ENCODE results near the gene PAF1. TPM values are rescaled to one million over a fixed set of nuclear protein-coding genes. Genes with fewer than 3 reads are reported as not detected.

The PAF1 gene
- polyA plus RNA-seq, 2 of the 4 experiments (the other 2 are of a cell fraction) = 103 to 110 TPM

DNA sequence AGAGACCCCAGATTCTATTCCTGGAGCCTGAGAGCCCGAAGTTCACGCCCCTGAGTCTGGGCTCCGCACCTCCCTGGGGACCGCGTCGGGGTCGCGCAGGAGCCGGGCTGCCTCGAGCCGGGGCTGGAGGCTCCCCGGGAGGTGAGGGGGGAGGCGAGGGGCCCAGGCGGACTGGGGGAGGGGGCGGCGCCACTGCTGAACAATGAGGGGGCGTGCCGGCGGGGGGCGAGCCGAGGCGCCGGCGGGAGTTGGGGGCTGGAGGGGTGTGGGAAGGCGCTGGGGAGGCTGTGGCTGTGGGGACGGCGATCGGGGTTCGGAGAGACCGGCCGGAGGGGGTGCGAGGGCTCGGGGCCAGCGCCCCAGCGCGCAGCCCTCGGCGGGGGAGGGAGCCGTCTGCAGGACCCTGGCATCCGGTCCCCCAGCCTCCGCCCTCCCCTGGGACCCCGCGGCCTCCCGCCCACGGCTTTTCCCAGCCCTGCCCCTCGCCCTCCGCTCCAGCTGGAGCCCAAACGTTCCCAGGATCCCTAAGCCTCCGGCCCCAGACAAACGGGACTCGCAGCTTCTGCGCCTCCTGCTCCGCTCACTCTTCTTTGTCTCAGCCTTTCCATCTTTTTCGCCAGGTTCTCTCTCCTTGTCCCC lies 22.5 kb upstream of the PAF1 start:
- H3K27ac ChIP-seq = peak overlapping the region; percentile 89 to 94
- WGBS (ENCODE audit: missing lambda C conversion rate) = 4% methylated on average over 29 of the region's 54 CpGs
- no peaks in the 10 kb centered on the region for H3K9me3 ChIP-seq
- H3K4me1 ChIP-seq = peaks cover 40% of the 10 kb centered on the region
- ATAC-seq (peak; percentile 1; a peak in 4 of 6 replicates), FAIRE-seq (no peak), DNase-seq (ENCODE audit: low read depth in 1 of 2, low spot score in 1 of 2) (peak; percentile 67 to 74)
- ChIA-PET CTCF (interaction anchor here (0.6 to 23.5 kb wide), 15 partner anchors 13 to 130 kb away, joined by 3 to 457 read pairs (median 6); partner anchors contain the start of genes EID2B, MED29, PAF1 and RPS16), POLR2A (interaction anchor here (0.9 to 4.7 kb wide), 10 partner anchors 9 to 119 kb away, joined by 3 to 102 read pairs (median 6); partner anchors contain the start of genes EID2B, MED29, PAF1 and RPS16)
- H3K4me2 ChIP-seq = peak overlapping the region; percentile 89
- peak overlapping the region; percentile 67 for H3K4me3 ChIP-seq
- TF ChIP-seq ZNF302 (CRISPR knock-in tag; IDR thresholded peaks at IDR 0.05) (no peak), TFCP2L1 (CRISPR knock-in tag; IDR thresholded peaks at IDR 0.05) (no peak), JUN (IDR thresholded peaks at IDR 0.05) (peak; percentile 22 to 50; a peak in 1 of 5 replicates), POLR2A (IDR thresholded peaks at IDR 0.05; ENCODE audit: low read length) (peak; percentile 37; the same call in 1 of the 2 replicates), NPAS2 (CRISPR knock-in tag; IDR thresholded peaks at IDR 0.05; ENCODE audit: borderline replicate concordance) (no peak), MYC (IDR thresholded peaks at IDR 0.05; ENCODE audit: borderline replicate concordance, low read length) (no peak)

DNA sequence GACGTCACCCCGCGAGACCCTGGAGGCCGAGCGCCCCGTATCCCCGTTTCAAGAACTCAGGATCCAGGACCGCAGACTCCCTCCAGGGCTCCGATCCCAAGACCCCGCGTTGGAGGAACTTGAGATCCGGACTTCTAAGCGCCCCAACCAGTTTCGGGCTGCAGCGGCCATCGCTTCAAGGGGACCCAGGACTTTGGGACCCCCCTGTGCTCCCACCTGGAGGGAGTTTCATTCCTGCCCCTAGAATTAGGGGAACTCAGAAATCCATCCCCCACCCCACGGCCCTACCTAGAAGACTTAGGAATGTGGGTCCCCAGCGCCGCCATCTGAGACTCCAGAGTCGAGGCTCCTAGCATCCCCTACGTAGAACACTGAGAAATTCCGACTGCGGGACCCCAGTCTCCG lies 22.0 kb upstream of the PAF1 start:
- DNase-seq (ENCODE audit: low read depth in 1 of 2, low spot score in 1 of 2) (no peak), ATAC-seq (no peak), FAIRE-seq (no peak)
- peak overlapping the region; percentile 67 for H3K4me3 ChIP-seq
- peak overlapping the region; percentile 89 to 94 for H3K27ac ChIP-seq
- ChIA-PET POLR2A (interaction anchor here (0.9 to 4.7 kb wide), 10 partner anchors 11 to 71 kb away, joined by 3 to 102 read pairs (median 20); partner anchors contain the start of genes MED29, PAF1, RPS16 and SAMD4B), CTCF (interaction anchor here (0.7 to 23.5 kb wide), 28 partner anchors 12 to 1010 kb away, joined by 3 to 484 read pairs (median 10); partner anchors contain the start of genes FAM98C, MED29, PAF1 and RPS16)
- TF ChIP-seq, protein P1, sequence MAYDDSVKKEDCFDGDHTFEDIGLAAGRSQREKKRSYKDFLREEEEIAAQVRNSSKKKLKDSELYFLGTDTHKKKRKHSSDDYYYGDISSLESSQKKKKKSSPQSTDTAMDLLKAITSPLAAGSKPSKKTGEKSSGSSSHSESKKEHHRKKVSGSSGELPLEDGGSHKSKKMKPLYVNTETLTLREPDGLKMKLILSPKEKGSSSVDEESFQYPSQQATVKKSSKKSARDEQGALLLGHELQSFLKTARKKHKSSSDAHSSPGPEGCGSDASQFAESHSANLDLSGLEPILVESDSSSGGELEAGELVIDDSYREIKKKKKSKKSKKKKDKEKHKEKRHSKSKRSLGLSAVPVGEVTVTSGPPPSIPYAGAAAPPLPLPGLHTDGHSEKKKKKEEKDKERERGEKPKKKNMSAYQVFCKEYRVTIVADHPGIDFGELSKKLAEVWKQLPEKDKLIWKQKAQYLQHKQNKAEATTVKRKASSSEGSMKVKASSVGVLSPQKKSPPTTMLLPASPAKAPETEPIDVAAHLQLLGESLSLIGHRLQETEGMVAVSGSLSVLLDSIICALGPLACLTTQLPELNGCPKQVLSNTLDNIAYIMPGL (CRISPR knock-in tag; IDR thresholded peaks at IDR 0.05; ENCODE audit: borderline replicate concordance) = 0 out of 2 replicates have a peak, but pooled peaks have one; percentile 4
- TF ChIP-seq CTCF (IDR thresholded peaks at IDR 0.05) (peak; percentile 44; the same call in 2 of the 3 replicates), KDM5A (IDR thresholded peaks at IDR 0.05) (0 out of 2 replicates have a peak, but pooled peaks have one; percentile 50), CHD2 (IDR thresholded peaks at IDR 0.05; ENCODE audit: low read length, partially characterized antibody) (peak; percentile 0), PHF8 (IDR thresholded peaks at IDR 0.05; ENCODE audit: borderline replicate concordance, low read depth) (0 out of 2 replicates have a peak, but pooled peaks have one; percentile 8), HEYL (CRISPR knock-in tag; IDR thresholded peaks at IDR 0.05) (no peak), TFCP2L1 (CRISPR knock-in tag; IDR thresholded peaks at IDR 0.05) (no peak)
- peaks cover 43% of the 10 kb centered on the region for H3K4me1 ChIP-seq
- H3K4me2 ChIP-seq = peak overlapping the region; percentile 89
- WGBS (ENCODE audit: missing lambda C conversion rate) = 2% methylated on average over 24 of the region's 24 CpGs
- no peaks in the 10 kb centered on the region for H3K9me3 ChIP-seq

DNA sequence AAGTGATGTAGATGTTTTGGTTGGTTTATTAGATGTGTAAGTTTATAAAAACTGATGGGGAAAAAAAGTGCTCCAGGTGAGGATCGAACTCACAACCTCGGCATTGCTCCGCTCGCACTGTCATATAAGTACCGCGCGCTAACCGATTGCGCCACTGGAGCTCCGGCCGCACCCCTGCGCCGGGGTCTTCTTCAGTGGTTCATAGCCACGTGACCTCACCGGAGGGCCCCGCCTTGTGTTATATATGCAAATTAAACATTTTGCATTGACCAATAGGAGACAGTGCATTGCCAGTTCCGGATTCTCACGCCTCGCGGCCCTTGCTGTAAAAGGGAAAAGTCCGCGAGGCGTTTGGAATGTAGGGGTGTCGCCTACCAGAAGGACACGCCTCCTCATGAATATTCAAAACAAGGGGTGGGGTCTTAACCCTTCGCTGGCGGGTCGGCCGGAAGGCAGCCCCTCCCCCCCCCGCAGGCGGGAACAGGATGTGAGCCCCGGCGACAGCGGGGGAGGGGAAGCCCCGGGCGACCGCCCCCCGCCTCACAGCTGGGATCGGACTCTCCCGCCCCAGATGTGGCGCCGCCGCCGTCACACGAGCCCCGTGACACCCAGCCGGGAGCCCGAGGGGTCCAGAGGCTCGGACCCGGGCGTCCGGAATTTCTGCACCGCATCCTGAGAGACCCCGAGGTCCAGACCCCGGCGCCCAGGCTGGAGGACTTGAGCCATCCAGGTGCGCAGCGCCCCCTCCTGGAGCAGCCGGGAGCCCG lies 21.4 kb upstream of the PAF1 start, which contains the start of gene PLEKHG2:
TSS of gene PLEKHG2 (plus strand) at position 570 of the 767 bp plus-strand sequence. CDS start 1,418 bp downstream, outside the sequence.
- Histone ChIP-seq H3K4me1 (peaks cover 43% of the 10 kb centered on the region), H3K27ac (peak within 1 kb of the TSS; percentile 94 to 99), H3K4me3 (peak within 1 kb of the TSS; percentile 76), H3K9me3 (no peaks in the 10 kb centered on the region), H3K4me2 (peak within 1 kb of the TSS; percentile 95)
- DNase-seq (ENCODE audit: low read depth in 1 of 2, low spot score in 1 of 2) (peak; percentile 100), FAIRE-seq (peak; percentile 100), ATAC-seq (peak; percentile 40 to 66)
- POLR2A ChIA-PET = interaction anchor here (0.6 to 2.3 kb wide), 12 partner anchors 10 to 66 kb away, joined by 3 to 45 read pairs (median 6); partner anchors contain the start of genes MED29, PAF1 and RPS16
- CTCF ChIA-PET = interaction anchor here (0.6 to 2.3 kb wide), 60 partner anchors 13 to 1010 kb away, joined by 3 to 484 read pairs (median 5); partner anchors contain the start of genes EID2B, FAM98C, GMFG and MED29
- WGBS (ENCODE audit: missing lambda C conversion rate) = 1% methylated on average over 58 of the region's 60 CpGs
- TF ChIP-seq KDM5A (IDR thresholded peaks at IDR 0.05) = no peak; the same call in 1 of the 2 replicates
- TF ChIP-seq JUN (IDR thresholded peaks at IDR 0.05) = peak; percentile 91 to 97
- TF ChIP-seq SMC3 (IDR thresholded peaks at IDR 0.05) = peak; percentile 83
- TF ChIP-seq, protein P1 (CRISPR knock-in tag; IDR thresholded peaks at IDR 0.05; ENCODE audit: borderline replicate concordance) = peak; percentile 99
- peak; percentile 55 to 82 for TF ChIP-seq RAD21 (conservative IDR thresholded peaks at IDR 0.05 in 1 of 2, IDR thresholded peaks at IDR 0.05 in 1 of 2)
- TF ChIP-seq CBX8 (IDR thresholded peaks at IDR 0.05) = no peak
- TF ChIP-seq NPAS2 (CRISPR knock-in tag; IDR thresholded peaks at IDR 0.05; ENCODE audit: borderline replicate concordance) = no peak
- peak; percentile 98 for TF ChIP-seq FOSB (CRISPR knock-in tag; IDR thresholded peaks at IDR 0.05)
- no peak for TF ChIP-seq HDAC2 (IDR thresholded peaks at IDR 0.05)
- TF ChIP-seq EHF (CRISPR knock-in tag; IDR thresholded peaks at IDR 0.05) = peak; percentile 86
- peak; percentile 91 for TF ChIP-seq ATOH8 (CRISPR knock-in tag; IDR thresholded peaks at IDR 0.05; ENCODE audit: low read depth)
- TF ChIP-seq RFX5 (IDR thresholded peaks at IDR 0.05) = peak; percentile 68
- TF ChIP-seq USF2 (IDR thresholded peaks at IDR 0.05) = peak; percentile 96
